GM18499 (cell line): ENCODE measurements around the gene PLXNA2.

Source experiments
- ATAC-seq: cut with Tn5 transposase; IDR thresholded peaks from one replicate; pipeline ENCODE4 v1.9.1; 2021; ENCODE audit warnings: moderate number of reproducible peaks; ENCODE audit not compliant: insufficient read depth, unreplicated experiment

The PLXNA2 gene

DNA sequence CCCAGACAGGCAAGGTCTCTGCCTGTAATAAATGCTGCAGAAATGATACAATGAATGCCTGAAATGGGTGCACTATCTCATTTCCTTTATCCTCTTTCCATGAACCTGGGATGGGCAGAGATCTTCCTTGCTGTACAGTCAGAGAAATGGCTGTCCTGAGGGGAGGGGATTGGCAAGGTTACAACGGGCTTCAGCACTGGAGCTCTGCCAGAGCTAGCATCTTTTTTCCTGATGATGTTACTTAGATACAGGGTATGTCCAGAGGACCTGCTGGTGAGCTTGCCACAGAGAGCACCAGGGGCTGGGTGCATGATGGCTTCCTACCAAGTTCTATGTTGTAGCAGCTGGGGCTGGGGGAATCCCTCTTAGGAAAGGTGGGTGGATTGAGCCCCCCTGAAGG, 115.1 kb downstream of the PLXNA2 start:
- no peak for ATAC-seq

DNA sequence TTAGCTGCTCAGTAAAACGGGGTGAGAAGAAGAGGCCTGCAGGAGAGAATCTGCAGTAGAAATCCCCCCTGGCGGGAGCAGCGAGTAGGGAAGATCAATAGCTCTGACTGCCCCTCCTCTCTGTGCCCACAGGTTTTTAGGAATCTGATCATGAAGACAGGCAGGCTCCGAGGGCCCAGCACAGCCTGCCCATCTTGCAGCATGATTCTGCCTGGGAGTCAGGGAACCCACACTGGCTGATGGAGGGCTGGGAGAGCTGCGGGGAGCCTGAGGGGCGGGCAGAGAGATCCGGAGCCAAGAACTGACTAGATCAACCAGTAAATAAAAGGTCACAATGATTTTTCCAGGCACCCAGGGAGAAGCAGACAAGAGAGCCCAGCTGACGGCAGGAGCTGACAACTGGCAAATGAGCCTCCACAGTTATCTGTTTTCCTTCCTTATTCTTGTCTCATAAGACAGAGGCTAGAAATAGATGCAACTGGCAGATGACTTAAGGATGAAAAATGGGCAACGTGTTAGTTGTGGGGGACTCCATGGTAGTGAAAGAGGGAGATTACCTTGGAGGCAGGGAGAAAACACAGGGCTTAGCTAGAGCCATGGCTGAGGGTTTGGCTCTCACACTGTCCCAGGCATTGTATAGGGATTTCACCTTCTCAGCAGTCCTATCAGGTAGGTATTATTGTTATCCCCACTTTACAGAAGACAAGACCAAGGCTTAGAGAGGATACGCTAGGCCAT, 116.2 kb downstream of the PLXNA2 start:
- no peak for ATAC-seq

DNA sequence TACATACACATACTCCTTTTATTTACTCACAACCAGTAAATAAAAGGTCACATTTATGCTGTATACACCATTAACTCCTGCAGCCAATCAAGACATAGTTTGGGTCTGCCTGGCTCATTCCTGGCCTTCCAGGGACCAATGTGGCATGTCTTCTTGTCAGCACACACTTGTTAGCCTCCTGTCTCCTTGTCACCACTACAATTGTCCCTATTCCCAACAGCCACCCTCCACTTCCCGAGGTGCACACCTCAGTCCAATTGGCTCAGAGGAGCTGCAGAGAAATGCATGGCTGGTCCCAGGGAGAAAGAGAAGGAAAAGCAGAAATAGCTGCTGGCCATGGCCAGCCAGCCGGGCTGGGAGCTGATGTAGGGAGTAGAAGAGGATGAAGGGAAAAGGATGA, 116.9 kb downstream of the PLXNA2 start:
- no peak for ATAC-seq

DNA sequence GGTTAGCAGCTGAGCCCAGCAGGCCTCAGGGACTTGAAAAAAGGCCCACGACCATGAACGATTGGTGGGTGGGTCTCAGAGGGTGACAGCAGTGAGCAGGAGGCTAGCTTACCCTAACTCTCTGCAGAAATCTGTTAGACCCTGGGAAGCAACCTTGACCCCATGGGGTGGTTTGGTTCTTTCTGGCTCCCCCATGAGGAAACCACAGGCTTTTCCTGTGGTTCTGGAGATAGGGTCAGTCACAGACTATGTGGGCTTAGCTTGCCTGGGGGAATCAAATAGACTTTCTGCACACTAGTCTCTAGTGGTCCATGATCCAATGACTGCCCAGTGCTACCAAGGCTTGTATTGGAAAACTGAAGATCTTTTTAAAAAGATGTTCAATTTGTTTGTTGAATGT, 118.1 kb downstream of the PLXNA2 start:
- no peak for ATAC-seq

DNA sequence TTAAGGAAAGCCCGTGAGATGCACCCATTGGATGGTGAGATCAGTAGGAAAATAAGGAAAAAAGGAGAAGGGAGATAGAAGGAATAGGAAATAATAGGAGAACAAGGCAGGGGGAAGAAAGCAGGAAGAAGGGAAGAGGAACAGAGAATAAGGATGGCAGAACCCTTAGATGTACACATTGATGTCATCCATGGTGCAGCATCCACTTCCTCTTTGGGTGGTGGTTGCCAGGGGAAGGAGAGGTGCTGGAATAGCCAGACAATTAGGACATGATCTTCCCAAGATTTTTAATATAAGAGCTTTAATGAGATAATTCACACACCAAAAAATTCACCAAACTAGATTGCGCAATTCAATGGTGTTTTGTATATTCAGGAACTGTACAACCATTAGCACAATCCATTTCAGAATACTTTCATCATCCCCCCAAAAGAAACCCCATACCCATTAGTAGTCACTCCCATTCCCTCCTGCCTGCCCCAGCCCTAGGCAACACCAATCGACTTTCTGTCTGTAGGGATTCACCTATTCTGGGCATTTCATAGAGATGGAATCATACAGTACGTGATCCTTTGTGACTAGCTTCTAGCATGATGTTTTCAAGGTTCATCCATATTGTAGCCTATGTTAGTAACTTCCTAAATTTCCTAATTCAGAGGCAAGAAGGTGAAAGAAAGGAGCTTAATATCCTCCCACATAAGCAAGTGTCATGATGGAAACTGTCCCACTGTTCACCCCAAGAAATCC, 121.4 kb downstream of the PLXNA2 start:
- ATAC-seq, result no peak

DNA sequence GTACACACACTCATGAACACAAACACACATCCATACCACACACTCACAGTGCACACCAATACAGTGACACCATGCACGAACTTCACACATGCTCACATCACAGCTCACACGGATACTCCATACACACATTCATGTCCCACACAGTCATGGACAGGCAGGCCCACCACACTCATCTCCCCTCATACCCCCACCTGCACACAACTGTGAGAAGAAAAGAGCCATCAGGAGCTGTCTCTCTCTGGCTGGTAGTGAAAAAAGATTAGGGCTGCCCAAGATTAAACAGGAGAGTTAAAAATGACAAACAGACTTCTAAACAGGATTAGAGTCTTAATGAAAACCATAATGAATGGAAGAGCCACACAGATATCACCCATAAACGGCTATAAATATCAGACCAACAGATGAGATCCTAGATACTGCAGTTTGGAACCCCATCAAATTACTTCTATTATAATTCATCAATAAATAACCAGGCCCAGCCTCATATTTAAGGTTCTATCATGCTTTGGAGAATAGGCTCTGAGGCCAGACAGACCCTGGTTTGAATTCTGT, 122.3 kb downstream of the PLXNA2 start:
- no peak for ATAC-seq

DNA sequence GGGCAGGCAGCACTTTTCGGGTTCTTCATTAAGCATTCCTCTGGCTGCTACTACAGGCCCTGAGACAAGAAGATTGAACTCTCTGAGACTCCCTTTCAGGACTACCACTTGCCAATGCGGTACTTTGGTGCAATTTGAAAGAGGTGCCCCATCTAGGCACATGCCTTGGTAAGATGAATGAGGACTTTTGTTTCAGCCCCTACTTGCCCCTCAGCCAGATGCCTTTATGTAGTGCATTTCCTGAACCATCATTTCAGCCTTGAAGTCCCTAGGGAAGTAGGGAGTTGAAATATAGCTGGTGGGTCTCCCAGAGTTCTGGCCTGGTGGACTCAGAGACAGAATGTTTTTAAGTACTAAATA, 123.8 kb downstream of the PLXNA2 start:
- ATAC-seq, result no peak

DNA sequence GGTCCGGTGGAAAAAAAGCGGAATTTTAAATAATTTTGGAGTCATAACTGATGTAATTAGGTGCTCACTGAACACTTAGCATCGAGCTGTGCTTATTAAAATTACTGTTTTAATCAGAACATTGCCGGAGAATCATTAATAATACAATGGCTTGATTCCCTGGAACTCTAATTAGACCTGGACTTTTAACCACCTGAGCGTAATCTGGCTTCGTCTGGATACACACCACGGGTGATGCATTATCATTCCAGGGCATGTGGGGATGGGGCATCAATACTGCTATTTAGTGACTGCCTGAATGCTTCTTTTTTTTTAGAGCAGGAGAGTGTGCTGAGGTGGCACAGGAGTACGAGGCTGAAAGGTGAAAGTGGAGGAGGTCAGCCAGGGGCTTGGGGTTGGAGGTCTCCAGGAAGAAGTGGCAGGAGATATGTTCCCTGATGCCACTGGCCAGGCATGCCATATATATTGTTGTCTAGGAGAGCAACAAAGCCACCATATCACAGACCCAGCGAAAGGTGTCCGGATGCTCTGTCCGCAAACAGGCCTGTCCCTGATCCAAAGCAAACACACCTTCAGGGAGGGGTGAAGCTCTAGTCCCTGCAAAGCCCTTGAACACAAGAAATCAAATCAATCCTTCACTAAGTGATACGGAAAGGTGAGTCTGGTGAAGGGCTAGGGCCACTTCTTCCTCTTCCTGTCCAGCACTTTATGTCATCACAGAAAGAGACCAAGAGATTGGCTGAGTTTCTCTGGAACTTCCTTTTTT, 125.2 kb downstream of the PLXNA2 start:
- ATAC-seq, result no peak

DNA sequence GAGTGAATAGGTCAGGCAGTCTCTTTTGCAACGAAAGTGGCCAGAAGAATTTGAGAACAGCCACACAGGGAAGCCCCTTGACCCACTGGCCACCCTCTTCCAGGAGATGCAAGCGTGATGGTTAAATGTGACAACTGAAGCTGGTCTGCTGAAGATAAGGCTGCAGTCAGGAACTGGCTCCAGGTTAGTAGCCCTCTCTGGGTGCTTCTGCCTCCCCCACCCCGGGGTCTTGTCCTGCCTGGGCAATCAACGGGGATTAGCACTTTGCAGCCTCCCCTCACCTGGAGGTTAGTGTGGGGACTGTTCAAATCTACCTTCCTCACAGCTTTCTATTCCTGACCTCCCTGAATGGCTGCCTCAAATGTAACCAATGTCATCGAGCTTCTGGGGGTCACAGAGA, 125.9 kb downstream of the PLXNA2 start:
- no peak for ATAC-seq

DNA sequence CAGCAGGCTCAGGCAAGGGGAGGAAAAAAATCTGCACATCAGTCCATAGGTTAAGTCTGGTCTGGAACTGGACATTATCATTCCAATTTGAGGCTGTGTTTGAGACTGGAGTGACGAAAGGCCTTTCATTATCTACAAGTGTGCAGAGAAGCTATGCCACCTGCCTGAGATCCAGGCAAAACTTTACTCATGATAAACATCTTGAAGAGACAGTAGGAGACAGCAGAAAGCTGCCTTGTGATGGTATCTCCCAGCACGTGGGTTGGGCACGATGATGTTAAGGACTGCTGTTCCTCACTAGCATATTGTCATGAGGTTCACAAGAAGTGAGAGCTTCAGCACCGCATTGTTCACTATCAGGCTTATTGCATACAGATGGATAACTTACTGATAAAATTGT, 126.4 kb downstream of the PLXNA2 start:
- ATAC-seq, result no peak

DNA sequence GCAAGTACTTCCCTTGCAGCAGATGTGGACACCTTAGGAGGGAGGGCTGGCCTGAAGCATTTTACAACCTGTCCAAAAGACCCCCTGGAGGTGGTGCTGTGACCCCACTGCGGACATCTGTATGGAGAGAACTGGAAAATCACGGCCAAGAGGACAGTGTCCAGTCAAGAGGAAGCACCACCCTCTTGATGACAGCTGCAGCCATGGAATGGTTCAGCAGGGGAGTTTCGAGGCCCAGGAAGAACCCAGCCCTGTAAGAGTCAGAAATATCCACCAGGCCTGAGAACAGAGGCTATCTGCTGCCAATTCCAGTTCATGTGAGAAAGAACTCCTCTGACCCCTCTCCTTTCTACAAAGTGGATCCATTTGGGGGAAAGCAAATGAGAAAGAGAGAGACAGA, 126.8 kb downstream of the PLXNA2 start:
- no peak for ATAC-seq

DNA sequence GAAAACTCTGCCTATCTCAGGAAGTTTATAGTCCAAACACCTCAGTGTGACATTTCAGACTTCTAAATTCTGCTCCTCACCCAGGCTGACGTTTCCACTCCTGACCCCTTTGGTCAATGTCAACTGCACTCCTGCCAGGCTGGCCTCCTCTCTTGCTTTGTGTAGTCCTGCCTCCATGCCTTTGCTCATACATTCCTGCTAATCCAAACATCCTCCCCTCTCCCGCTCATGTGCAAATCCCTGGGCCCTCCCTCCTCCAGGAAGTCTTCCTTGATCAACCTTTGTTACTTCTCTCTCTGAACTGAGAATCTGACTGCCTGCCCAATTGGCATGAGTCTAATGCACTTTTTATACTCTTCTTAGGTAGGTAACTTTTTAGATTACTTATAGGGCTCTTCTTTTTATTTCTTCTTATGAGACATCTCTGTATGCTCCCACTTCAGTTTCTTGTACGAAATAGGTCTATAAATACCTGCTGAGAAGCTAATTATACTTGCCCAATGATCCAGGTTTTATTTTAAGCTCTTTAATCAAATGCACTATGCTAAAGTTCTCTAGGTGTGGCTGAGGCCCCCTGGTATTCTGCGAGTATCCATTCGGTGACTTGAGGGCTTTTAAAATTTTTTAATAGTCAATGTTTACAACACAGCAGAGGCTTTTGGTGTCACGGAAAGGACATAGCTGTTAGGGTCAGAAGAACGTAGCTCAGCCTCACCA, 128.1 kb downstream of the PLXNA2 start:
- no peak for ATAC-seq

DNA sequence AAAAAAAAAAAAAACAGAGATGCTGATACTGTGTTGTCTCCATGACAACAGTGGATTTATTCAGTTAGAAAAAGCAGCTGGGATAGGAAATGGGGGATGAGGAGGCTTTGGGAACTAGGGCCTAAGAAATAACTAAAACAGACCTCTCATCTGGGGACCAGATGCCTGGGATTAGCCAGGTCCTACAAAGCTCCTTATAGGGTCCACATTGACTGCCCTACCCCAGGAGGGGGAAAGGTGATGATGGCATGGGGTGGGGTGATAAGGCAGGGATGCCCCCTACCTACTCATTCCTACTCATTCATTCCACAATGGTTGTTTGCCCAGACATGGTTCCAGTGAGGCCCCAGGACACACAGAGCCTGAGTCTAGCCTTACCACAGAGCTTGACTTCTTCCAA, 131.2 kb downstream of the PLXNA2 start:
- ATAC-seq, result no peak

DNA sequence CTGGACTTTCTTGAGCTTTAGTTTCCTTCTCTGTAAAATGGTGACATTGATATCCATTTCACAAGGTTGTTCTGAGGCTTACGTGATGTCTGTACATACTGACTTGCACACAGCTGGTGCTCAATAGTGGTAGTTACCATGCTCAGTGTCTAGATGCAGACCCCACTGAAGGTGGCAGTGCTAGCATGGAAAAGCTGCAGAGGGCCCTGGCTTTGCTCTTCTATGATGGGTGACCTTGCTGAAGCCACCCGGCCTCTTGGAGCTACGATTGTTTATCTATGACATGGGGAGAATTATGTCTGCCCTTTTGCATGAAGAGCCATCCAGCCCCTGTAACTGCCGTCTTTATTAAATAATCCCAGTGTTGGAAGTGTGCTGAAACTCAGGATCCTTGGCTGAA, 131.8 kb downstream of the PLXNA2 start:
- ATAC-seq, result no peak

DNA sequence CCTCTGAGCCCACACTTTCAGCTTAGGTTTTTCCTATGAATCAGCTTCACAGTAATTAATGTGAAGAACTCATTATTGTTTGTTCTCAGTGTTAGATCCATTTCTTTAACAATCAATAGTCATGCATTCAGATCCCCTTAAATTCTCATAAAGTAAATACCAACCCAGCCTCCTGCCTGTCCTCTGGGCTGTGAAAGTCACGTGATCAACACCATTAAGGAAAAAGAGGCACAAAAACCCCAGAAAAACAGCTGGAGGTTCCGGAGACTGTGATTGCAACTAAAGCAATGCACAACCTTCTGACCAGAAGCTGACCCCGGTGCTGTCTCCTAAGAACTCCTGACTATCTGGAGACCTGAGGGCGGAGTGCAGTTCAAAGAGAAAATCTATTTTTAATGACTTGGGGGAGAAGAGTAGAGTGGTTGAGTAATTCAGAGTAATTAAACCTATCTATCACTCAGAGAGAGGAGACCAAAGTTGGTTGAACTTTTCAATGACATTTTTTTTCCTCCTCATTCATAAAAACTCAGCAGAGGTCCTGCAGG, 132.5 kb downstream of the PLXNA2 start:
- ATAC-seq, result no peak

DNA sequence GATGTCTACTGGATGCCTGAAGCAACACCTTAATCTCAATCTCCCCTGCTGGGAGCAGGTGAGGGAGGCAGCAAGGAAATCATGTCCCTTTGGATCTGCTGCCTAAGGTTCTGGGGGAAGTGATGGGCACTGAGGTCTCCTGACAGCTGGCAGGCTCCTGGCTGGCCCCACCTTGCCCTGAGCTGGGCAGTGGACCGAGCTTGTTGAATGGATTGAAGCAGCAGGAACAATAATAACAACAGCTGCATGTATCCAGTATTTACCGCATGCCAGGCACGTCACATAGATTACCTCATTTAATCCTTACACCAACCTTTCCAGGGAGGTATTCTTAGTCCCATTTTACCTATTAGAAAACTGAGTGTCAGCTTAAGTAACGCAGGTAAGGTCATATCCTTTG, 133.9 kb downstream of the PLXNA2 start:
- ATAC-seq, result no peak

DNA sequence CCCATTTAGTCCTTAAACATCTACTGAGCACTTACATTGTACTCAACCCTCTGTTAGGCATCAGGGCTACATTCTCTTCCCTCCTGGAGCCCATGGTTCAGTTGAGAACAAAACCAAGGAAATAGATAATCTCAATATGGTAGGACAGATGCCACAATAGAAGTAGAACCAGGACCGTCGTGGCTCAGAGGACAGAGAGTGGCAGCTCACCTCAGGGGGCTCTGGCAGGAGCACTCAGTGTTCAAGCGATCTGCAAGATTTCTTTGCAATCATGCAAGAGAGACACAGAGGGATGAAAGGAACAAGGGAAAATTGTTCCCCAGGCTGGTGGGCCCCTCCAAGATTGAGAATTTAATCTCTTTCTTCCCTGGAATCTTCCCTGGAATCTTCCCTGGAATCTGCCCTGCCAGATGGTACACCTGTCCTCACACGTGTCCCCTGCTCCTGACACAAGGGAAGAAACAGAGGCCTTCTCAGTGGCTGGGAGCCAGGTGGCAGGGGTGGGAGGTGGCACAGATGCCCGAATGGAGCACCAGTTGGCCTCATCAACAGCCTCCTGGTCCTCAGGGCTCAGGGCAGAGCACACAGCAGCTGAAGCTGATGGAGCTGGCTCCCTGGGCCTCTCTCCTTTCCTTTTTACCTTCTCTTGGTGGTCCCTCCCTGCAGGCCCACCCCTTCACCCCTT, 135.4 kb downstream of the PLXNA2 start:
- no peak for ATAC-seq

DNA sequence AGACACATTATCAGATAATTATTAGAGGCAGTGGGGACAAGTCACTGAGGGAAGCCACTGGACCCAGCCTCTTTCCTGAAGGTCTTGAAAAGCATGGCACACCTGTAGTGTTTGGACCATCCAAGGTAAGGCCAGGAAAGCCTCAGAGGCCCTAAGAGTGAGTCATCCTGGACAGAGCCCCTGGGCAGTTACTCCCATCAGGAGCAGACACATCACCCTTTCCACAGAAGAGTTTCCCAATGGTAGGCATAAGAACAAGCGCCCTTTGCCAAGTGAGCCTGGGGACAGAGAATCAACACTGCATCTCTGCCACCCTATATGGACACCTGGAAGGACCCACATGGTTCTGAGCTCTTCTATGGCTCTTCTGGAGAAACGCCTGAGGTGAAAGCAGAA, 136.0 kb downstream of the PLXNA2 start:
- no peak for ATAC-seq

DNA sequence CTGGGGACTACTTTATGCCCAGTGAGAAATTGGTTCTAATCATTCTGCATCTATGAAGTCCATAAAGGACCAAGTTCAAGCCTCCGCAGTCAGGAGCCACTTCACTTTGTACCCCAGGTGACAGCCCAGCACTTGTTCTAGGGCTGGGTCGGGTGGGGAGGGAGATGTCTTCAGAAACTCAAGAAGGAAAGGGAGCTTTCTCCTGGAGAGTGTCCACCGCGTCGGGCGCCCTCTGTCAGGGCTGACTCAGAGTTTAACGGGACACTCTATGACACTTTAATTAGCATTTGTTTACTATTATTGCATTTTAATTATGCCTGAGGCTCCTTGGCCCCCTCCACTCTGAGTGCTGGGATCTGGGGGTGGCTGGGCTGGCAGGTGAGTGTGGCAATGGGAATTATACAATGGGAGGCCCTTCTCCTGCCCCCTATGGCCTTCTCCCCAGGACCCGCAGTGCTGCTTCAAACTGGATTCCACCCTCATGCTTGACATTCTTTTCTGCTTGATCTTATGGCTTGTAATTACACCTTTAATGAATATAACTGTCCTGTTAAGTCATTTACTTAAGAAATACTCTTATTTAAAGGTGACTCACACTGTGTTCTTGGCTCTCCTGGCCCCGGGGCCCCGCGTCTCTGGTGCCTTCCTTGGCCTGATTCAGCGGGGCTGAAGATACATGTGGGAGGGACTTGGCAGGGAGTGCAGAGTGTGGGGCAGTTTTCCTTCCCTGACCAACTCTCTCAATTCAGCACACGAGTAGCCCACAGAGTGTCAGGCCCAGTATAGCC, 136.6 kb downstream of the PLXNA2 start:
- no peak for ATAC-seq
